Keratinocyte (primary cell): Measurements from ENCODE around the gene RAB11A. TPM values are rescaled to one million over a fixed set of nuclear protein-coding genes. Genes with fewer than 3 reads are reported as not detected.
"Not testable (repeated sequence)": the region's sequence is repeated elsewhere in the genome, so short reads cannot be mapped to it uniquely, and the experiment has no call there.

ENCODE experiments used
- DNase-seq: peaks from one replicate; pipeline ENCODE4 v3.0.0-alpha.2; 2011; ENCODE audit warnings: low read depth, missing footprints, low spot score
- FAIRE-seq: peaks from 2 replicates; lab custom pipeline; 2011; peaks lifted over from hg19 to GRCh38; lab: Jason Lieb, UNC
- H2AFZ ChIP-seq: 2 replicates; pipeline ENCODE4 v1.6.0; 2012; ENCODE audit warnings: low read length, control low read depth, inconsistent platforms; ENCODE audit not compliant: control insufficient read depth
- H3K27ac ChIP-seq: 2 replicates; pipeline ENCODE4 v1.5.1; 2011; ENCODE audit warnings: low read length; ENCODE audit not compliant: control insufficient read depth, insufficient read depth
- H3K27me3 ChIP-seq: 3 replicates; pipeline ENCODE4 v1.6.0; 2011; ENCODE audit warnings: low read length; ENCODE audit not compliant: control insufficient read depth, insufficient read depth; ENCODE audit errors: extremely low read depth
- H3K36me3 ChIP-seq, 2 experiments: 2 replicates in 1 of 2; 3 replicates in 1 of 2; pipeline ENCODE4 v1.5.1; 2011; ENCODE audit warnings: low read length in 2 of 2, mild to moderate bottlenecking in 1 of 2; ENCODE audit not compliant: control insufficient read depth in 2 of 2, insufficient read depth in 2 of 2; ENCODE audit errors: extremely low read depth in 1 of 2
- H3K4me1 ChIP-seq: 3 replicates; pipeline ENCODE4 v1.5.1; 2011; ENCODE audit warnings: low read length; ENCODE audit not compliant: control insufficient read depth, insufficient read depth; ENCODE audit errors: extremely low read depth
- H3K4me2 ChIP-seq: 3 replicates; pipeline ENCODE4 v1.6.0; 2011; ENCODE audit warnings: low read depth, low read length; ENCODE audit not compliant: control insufficient read depth, insufficient read depth; ENCODE audit errors: extremely low read depth
- H3K4me3 ChIP-seq, 3 experiments: fragments of 200-600 bp in 1 of 3; sonication (generic) in 1 of 3; 2 replicates in 2 of 3; 3 replicates in 1 of 3; pipeline ENCODE4 v1.5.1; 2011 to 2016; ENCODE audit warnings: low read length in 3 of 3, mild to moderate bottlenecking in 3 of 3, control low read depth in 2 of 3, inconsistent platforms in 1 of 3, low read depth in 1 of 3, mixed read lengths in 1 of 3, mixed run types in 1 of 3, moderate library complexity in 1 of 3; ENCODE audit not compliant: control insufficient read depth in 2 of 3, insufficient read depth in 2 of 3; ENCODE audit errors: extremely low read depth in 1 of 3
- H3K79me2 ChIP-seq: 2 replicates; pipeline ENCODE4 v1.6.0; 2012; ENCODE audit warnings: low read length; ENCODE audit not compliant: control insufficient read depth, insufficient read depth
- H3K9ac ChIP-seq: 3 replicates; pipeline ENCODE4 v1.6.0; 2011; ENCODE audit warnings: low read length; ENCODE audit not compliant: control insufficient read depth, insufficient read depth; ENCODE audit errors: extremely low read depth
- H3K9me1 ChIP-seq: 3 replicates; pipeline ENCODE4 v1.6.0; 2011; ENCODE audit warnings: low read length; ENCODE audit not compliant: control insufficient read depth, insufficient read depth; ENCODE audit errors: extremely low read depth
- H3K9me3 ChIP-seq: 2 replicates; pipeline ENCODE4 v1.5.1; 2012; ENCODE audit warnings: low read depth, low read length; ENCODE audit not compliant: control insufficient read depth
- H4K20me1 ChIP-seq: 3 replicates; pipeline ENCODE4 v1.6.0; 2011; ENCODE audit warnings: low read length; ENCODE audit not compliant: control insufficient read depth, insufficient read depth; ENCODE audit errors: extremely low read depth
- CTCF ChIP-seq, 3 experiments: IDR thresholded peaks in 1 of 3; conservative IDR thresholded peaks in 1 of 3; optimal IDR thresholded peaks in 1 of 3; 2 replicates in 2 of 3; 3 replicates in 1 of 3; pipeline versions ENCODE3 to v1.5.1; 2011; ENCODE audit warnings: low read length in 3 of 3, mild to moderate bottlenecking in 3 of 3, moderate library complexity in 2 of 3, control low read depth in 1 of 3, inconsistent platforms in 1 of 3; ENCODE audit not compliant: insufficient read depth in 2 of 3; ENCODE audit errors: extremely low read depth in 1 of 3
- EZH2 ChIP-seq: IDR thresholded peaks from one replicate; pipeline ENCODE4 v1.6.1; 2012; ENCODE audit warnings: inconsistent platforms, mild to moderate bottlenecking, low read length, moderate library complexity
- dilution Hi-C: fragments of 300-500 bp; cut with MboI; formaldehyde crosslinking; loops from one replicate; pipeline ENCODE4 v1.7.0; 2020; ENCODE audit warnings: low sequenced_read_pairs; ENCODE audit not compliant: extremely low pct_ligation_motif_present
- polyA plus RNA-seq, 5 experiments: library from polyadenylated mRNA; depleted of rRNA in 3 of 5; stranded (reverse) in 3 of 5; stranded (forward) in 1 of 5; unstranded in 1 of 5; fragments of >200 nt; gene quantifications; 1 replicate in 1 of 5; 2 replicates in 3 of 5; 3 replicates in 1 of 5; pipeline versions ENCODE4 v1.2.1 to v1.2.3, GENCODE V29; 2011 to 2012; ENCODE audit warnings: missing spikeins in 2 of 5, low read depth in 1 of 5, low replicate concordance in 1 of 5

RAB11A gene
- polyA plus RNA-seq, 1 donor (not counting 4 experiments of a cell fraction or from before 2014, with no cell fraction given), result 537 TPM

GRCh38 chr15:65863106-65863505 lies 6.2 kb upstream of the RAB11A start:
- H3K4me3 ChIP-seq, result no peak overlapping the region
- no peak for FAIRE-seq
- H3K36me3 ChIP-seq, result no peaks in the 10 kb centered on the region
- H3K9ac ChIP-seq, result no peak overlapping the region
- H3K4me2 ChIP-seq, result no peak overlapping the region
- H3K27me3 ChIP-seq, result peaks cover 3% of the 10 kb centered on the region
- no peaks in the 10 kb centered on the region for H3K9me1 ChIP-seq
- dilution Hi-C loops, result no loop called here
- no peaks in the 10 kb centered on the region for H3K4me1 ChIP-seq
- DNase-seq, result no peak
- H2AFZ ChIP-seq, result peak overlapping the region; percentile 3
- no peaks in the 10 kb centered on the region for H4K20me1 ChIP-seq
- no peak for TF ChIP-seq CTCF (optimal IDR thresholded peaks at IDR 0.05 in 1 of 3, IDR thresholded peaks at IDR 0.05 in 1 of 3, conservative IDR thresholded peaks at IDR 0.05 in 1 of 3; ENCODE audit: extremely low read depth in 1 of 3, insufficient read depth in 2 of 3, low read length in 3 of 3)
- no peak for TF ChIP-seq EZH2
- H3K79me2 ChIP-seq, result no peaks in the 10 kb centered on the region
- no peaks in the 10 kb centered on the region for H3K9me3 ChIP-seq
- H3K27ac ChIP-seq, result no peak overlapping the region

- dilution Hi-C loops, result no loop called here
- H3K79me2 ChIP-seq, result peaks cover 29% of the 10 kb centered on the region
- H3K4me3 ChIP-seq, result no peak overlapping the region
- peaks cover 3% of the 10 kb centered on the region for H4K20me1 ChIP-seq
- peaks cover 10% of the 10 kb centered on the region for H3K4me1 ChIP-seq
- FAIRE-seq (no peak), DNase-seq (no peak)
- H3K9me3 ChIP-seq, result no peaks in the 10 kb centered on the region
- no peaks in the 10 kb centered on the region for H3K27me3 ChIP-seq
- no peak for TF ChIP-seq EZH2
- H3K9ac ChIP-seq, result no peak overlapping the region
- H3K4me2 ChIP-seq, result no peak overlapping the region
- no peak overlapping the region for H2AFZ ChIP-seq
- no peaks in the 10 kb centered on the region for H3K36me3 ChIP-seq
- no peak overlapping the region for H3K27ac ChIP-seq
- H3K9me1 ChIP-seq, result no peaks in the 10 kb centered on the region
These were observed 2.0 kb upstream of the RAB11A start for GRCh38 chr15:65867244-65867643.

- H3K4me1 ChIP-seq, result peaks cover 13% of the 10 kb centered on the region
- H3K4me3 ChIP-seq, H3K27ac ChIP-seq, H2AFZ ChIP-seq, DNase-seq, H3K4me2 ChIP-seq, H3K27me3 ChIP-seq, H3K9me3 ChIP-seq, FAIRE-seq, H3K9me1 ChIP-seq, H3K9ac ChIP-seq, dilution Hi-C loops, H3K36me3 ChIP-seq, H4K20me1 ChIP-seq: not testable (repeated sequence)
- peaks cover 36% of the 10 kb centered on the region for H3K79me2 ChIP-seq
These were observed 1.4 kb upstream of the RAB11A start for GRCh38 chr15:65867933-65868332.
